GM18873 (cell line): ENCODE measurements around the gene AGXT.

Experiments used
- ATAC-seq: cut with Tn5 transposase; IDR thresholded peaks from one replicate; pipeline ENCODE4 v1.9.1; 2021; ENCODE audit warnings: mild to moderate bottlenecking, moderate library complexity, moderate number of reproducible peaks; ENCODE audit not compliant: unreplicated experiment, low FRiP score

AGXT gene

GRCh38 chr2:240884221-240884620 is 15.6 kb downstream of the AGXT start:
- ATAC-seq = no peak

GRCh38 chr2:240884745-240885144 is 16.1 kb downstream of the AGXT start:
- no peak for ATAC-seq

DNA sequence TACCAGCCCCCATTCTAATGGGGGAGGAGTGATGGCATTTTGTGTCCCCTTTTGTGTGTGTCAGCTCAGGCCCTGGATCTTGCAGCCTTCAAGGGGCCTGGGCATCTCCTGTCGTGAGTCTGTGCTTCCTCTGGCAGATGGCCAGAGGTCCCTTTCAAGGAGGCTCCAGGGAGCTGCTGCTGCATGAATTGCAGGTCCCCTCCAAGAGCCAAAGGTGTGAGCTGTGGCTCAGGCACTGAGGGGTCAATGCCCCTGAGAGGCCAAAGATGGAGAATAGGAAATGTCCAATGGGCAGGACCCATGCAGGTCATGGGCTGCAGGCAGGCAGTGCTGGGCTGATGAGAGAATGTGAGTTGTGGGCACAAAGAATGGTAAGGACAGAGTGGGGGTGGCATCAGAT is 16.9 kb downstream of the AGXT start:
- ATAC-seq = no peak

DNA sequence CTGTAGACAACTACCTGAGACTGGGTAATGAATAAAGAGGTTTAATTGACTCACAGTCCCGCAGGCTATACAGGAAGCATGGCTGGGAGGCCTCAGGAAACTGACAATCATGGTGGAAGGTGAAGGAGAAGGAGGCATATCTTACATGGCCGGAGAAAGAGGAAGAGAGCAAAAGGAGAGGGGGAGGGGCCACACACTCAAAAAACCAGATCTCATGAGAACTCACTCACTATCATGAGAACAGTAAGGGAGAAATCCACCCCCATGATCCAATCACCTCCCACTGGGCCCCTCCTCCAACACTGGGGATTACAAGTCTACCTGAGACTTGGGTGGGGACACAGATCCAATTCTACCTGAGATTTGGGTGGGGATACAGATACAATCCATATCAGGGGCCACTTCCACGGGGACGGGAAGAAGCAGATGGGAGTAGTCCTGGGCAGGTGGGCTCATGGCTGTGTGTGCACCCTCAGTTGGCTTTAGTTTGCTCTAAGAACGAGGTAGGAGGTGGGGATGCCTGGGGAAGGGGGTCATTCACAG is 17.5 kb downstream of the AGXT start:
- ATAC-seq = no peak

DNA sequence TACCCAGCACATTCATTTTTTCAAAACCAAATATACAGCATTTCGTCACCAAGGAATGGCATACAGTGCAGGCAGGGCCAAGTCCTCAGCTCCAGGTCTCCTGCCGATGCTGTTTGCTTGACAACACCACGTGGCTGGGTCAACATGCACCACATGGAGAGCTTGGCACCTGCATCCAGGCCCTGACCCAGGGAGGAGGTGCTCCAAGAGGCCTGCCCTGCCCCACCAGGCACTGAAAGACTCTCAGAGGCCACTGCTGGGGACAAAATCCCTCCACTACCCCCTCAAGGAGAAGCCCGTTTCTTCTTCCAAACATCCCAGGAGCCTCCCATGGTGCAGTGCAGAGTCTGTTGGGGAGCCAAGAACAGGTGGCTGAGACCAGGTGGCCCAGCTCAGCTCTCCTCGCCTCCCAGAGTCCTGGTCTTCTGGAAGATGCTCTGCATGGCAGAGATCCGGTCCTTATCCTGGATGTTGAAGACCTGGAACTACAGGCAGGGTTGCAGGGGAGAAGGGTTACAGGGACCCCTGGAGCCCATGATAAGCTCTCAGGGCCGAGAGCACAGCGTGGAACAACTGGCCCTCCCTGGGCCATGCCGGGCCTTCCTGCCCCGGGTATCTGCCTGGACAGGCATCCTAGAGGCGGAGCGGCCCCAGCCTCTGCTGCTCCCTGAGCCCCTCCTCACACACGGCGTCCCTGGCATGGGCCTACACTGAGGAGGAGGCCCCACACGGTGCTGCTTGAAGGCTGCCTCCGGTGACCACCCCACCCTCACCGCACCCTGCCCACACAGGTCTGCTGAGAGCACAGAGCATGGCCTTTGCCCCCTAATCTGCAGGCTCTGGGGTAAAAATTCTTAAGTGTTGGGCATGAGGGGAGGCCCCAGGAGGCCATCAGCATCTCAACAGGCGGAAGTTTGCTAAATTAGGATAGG is 18.3 kb downstream of the AGXT start:
- no peak for ATAC-seq

DNA sequence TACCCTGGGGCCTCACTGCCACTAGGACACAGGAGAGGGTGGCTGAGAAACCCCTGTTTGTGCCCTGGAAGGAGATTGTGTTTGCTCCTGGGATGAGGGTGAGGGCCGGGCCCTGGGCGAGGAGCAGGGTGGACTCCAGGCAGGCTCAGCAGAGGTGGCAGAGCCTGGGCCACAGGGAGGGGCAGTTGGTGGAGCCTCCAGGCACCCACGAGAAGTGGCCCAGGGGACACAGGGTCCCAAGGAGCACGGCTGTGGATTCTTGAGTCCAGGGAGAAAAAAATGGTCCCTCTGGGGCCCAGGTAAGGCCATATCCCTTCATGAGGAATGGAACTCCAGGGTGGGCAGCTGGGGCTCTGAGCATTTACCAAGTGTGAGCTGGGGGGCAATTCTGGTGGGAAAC is 19.0 kb downstream of the AGXT start:
- no peak for ATAC-seq

GRCh38 chr2:240888130-240888889 is 19.7 kb downstream of the AGXT start:
- no peak for ATAC-seq

DNA sequence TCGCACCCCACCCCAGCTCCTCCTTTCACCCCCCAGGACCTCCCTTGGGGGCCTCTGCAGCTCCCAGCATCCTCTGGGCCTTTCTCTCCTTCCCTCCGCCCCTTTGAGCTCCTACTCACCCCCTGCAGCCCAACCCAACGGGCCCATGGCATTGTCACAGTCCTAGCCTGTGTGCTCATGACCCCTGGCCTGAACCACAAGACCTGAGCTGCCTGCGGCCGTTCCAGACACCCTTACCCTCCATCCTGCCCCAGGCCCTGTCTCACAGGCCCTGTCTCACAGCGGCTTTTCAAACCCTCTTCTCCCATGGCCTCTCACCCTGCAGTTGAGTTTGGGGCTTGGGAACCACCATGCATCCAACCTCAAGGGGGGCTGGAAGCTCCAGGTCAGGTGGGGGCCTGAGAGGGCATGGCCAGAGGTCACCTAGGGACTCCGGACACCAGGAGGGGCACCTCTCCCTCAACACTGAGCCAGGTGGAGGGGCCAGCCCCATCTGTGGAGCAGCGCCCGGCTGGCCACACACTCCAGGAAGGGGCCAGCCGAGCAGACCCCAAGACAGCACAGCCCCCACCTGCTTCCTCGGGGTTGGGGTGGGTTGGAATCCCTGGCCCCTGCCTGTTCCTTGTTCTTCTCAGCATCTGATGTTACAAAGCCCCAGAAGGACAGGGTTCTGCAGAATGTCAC is 20.4 kb downstream of the AGXT start:
- no peak for ATAC-seq

DNA sequence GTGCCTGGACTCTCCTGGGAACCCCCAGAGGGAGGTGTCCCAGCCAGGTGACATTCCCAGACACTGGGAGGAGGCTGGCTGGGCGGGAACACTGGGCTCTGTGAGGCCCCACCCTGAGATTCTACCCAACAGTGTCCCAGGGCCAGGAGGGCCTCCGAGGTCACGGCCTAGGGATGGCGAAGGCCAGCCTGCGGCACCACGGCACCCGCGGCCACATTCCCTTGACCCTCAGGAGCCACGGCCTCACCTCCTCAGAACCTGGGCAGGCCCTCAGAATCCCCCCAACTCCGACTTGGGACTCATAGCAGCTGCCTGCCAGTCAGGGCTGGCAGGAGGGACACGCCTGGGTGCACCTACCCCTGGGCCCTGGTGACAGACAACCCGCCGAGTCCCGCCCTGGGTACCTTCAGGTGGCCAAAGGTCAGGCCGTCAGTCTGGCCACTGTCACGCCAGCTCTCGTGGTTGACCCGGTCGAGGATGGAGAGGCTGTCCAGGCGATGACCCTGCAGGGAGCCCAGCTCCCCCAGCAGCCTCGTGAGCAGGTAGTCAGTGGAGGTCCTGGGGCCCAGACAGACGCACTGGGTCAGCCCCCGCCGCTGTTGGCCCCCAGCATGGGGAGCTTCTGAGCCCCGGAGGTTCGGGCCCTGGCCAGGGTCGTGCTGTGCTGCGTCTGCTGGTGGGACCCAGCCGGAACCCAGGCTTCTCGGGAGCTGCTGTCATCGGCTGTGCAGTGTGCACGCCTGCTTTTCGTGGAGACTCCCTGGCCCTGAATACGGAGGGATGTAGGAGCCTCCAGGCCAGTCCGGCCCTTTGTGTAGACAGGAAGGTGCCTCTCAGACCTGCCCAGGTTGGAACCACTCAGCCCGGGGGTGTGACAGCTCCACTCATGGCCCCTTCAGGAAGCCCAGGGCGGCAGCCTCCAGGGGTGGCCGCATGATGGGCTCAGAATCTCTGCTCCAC is 21.3 kb downstream of the AGXT start:
- ATAC-seq = no peak

DNA sequence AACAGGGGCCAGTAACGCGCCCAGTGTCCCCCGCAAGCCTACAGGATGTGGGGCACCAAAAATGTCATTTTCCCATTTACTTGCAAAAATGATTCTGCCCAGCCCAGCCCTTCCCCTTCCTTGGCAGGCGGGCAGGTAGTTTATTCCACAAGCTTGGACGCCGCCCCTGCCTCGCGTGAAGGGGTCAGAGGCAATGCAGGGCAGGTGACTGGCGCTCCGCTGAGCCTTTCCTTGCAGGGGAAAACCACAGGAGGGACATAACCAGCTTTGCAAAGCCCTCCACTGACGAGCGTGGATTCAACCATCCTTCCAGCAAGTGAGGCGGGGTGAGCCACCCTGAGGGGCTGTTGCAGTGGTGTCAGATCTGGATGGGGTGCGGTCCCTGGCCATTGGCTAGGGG is 22.1 kb downstream of the AGXT start:
- no peak for ATAC-seq

- ATAC-seq = no peak
These were observed 23.1 kb downstream of the AGXT start for GRCh38 chr2:240891492-240892340.

- ATAC-seq = no peak
These were observed 23.7 kb downstream of the AGXT start for GRCh38 chr2:240892356-240892755.

- no peak for ATAC-seq
These were observed 24.3 kb downstream of the AGXT start for GRCh38 chr2:240892925-240893324.

- ATAC-seq = no peak
These were observed 24.8 kb downstream of the AGXT start for GRCh38 chr2:240893363-240893844.

DNA sequence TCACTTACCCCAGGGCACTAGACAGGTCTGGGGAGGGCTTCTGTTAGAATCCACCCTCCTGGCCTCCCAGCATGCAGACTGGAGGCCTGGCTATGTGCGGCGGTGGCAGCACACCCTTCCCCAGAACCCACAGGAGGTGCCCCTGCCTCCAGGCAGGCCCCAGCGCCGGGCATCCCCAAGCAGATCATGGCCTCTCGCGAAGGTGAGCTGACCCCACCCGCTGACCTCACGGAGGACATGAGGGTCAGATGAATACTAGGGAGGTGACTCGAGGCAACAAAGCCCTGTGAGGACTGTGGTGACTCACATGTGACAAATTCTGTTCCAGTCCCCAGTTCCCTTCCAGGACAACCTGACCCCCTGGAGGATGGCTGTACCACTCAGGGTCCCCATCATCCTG is 25.4 kb downstream of the AGXT start:
- ATAC-seq = no peak

- no peak for ATAC-seq
These were observed 26.4 kb downstream of the AGXT start for GRCh38 chr2:240894836-240895558.

GRCh38 chr2:240895656-240896388 is 27.2 kb downstream of the AGXT start, which contains the start of gene MAB21L4:
Gene MAB21L4, minus strand, starts transcription at chr2:240896156. Its CDS starts 159 bp downstream, at chr2:240895997.
- no peak for ATAC-seq
